ENCODE measurements around the gene SNX27. TPM values are rescaled to one million over a fixed set of nuclear protein-coding genes. Genes with fewer than 3 reads are reported as not detected.
A peak's percentile ranks its signal among the peaks of the same experiment; 100 is the strongest.

The SNX27 gene
- total RNA-seq, 6 experiments from 2014 or later, result 14.9 to 21.4 (median 16.9) TPM

DNA sequence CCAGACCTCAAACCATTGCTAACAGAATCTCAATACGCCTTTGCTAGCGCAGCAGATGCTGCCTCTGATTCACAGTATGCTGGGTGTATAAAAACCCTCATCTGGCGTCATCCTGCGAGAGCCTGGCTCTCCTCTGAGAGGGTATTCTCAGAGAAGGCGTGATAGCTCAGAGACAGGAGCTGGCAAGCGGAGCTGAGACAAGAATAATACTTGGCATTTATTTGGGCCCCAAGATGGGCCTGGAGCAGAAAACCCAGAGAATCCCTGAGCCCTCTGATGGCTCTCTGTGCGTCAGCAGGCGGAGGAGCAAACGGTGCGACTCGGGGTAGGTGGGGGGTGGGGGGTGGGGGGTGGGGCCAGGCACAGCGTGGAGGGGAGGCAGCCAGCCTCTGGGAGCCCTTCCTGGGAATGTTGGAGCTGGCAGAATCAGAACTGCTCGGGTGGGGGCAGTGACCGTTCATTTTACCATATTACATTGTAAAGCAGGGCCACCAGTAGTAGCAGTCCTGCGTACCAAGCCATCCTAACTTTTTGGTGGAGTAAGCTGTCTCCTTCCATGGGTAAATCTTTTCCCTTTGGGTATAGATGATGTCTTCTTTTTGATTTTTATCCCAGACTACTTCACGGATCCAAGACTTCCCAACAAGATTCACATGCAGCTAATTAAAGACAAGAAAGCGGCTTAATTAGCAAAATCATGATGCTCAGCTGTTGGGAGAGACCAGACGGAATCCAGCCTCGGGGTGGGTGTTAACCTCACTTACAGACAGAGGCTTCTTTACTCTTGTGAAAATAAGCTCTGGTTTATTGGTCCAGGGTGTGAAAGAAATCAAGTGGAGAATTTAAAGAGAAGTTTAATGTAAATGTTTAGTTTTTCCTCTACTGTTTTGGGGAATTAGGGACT is 116.6 kb downstream of the SNX27 start:
- no peak for DNase-seq
- H3K4me1 ChIP-seq, result peaks cover 0 to 16% (median 0%) of the 10 kb centered on the region in 4 donors
- 46% methylated on average over 7 of the region's 19 CpGs for WGBS (ENCODE audit: insufficient coverage, low coverage, low lambda C conversion rate, missing lambda C conversion rate)
- peak in 2 of 4 donors; percentile 17 to 35 for ATAC-seq
- H3K27me3 ChIP-seq, result no peaks in the 10 kb centered on the region
- no peak overlapping the region for H3K4me3 ChIP-seq
- no peaks in the 10 kb centered on the region for H3K9me3 ChIP-seq
- no peaks in the 10 kb centered on the region for H3K36me3 ChIP-seq
- TF ChIP-seq POLR2A (IDR thresholded peaks at IDR 0.05), result no peak
- no peak for TF ChIP-seq CTCF (IDR thresholded peaks at IDR 0.05)
- H3K27ac ChIP-seq, result no peak overlapping the region
- intact Hi-C loops (cut with DNase I), result no loop called here

DNA sequence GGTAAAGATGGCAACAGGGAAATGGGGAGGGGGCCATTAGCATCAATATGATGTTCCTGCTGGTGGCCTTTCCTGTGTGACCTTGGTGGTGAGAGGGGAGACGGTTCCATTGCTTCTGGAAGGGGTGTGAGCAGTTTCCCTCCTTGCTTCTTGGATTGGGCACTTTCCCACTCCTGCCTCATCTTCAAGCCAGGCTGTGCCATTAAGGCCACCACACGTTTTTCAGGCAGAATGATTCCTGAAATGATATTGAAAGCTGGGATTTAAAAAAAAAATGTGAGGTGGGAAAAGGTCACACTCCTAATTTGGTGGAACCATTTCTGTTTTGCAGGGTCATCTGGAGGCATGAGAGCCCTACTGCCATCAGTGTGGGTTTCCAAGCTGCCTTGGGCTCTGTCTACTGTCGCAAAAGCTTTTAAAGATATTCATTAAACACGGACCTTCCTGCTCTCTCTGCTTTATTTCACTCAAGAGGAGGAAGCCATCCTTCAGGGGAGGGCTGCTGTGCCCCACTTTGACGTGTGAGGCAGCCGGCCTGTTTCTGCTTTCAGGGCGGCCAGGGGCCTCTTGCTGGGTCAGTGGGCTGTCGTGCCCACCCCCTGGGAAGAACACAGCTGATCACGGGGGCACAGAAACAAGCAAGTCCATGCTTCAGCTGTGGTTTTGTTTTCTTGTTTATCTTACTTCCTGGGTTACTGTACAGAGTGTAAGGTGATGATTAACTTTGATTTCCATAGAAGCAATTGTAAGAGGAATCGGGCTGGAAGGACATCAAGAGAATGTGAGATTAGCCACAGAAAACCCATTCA is 117.5 kb downstream of the SNX27 start:
- no peak overlapping the region for H3K4me3 ChIP-seq

GRCh38 chr1:151729966-151730291 is 118.1 kb downstream of the SNX27 start:
- H3K27me3 ChIP-seq, result no peaks in the 10 kb centered on the region
- WGBS (ENCODE audit: insufficient coverage, low coverage, low lambda C conversion rate, missing lambda C conversion rate), result 79% methylated on average over 4 of the region's 4 CpGs
- peak in 1 of 4 donors; percentile 39 for ATAC-seq

More for the DNA sequence above, 117.5 kb downstream of the SNX27 start:
- ATAC-seq (peak in 3 of 4 donors; percentile 54 to 79 (median 70)), DNase-seq (no peak)
- H3K27ac ChIP-seq, result no peak overlapping the region
- 27% methylated on average over 6 of the region's 10 CpGs for WGBS (ENCODE audit: insufficient coverage, low coverage, low lambda C conversion rate, missing lambda C conversion rate)
- intact Hi-C loops (cut with DNase I), result no loop called here
- H3K27me3 ChIP-seq, result no peaks in the 10 kb centered on the region
- TF ChIP-seq POLR2A (IDR thresholded peaks at IDR 0.05) (no peak), CTCF (IDR thresholded peaks at IDR 0.05) (no peak)
- H3K4me1 ChIP-seq, result peaks cover 0 to 15% (median 0%) of the 10 kb centered on the region in 4 donors
- H3K36me3 ChIP-seq, result no peaks in the 10 kb centered on the region
- H3K9me3 ChIP-seq, result no peaks in the 10 kb centered on the region

More at GRCh38 chr1:151729966-151730291, 118.1 kb downstream of the SNX27 start:
- Histone ChIP-seq H3K9me3 (no peaks in the 10 kb centered on the region), H3K4me3 (no peak overlapping the region), H3K4me1 (peaks cover 0 to 15% (median 0%) of the 10 kb centered on the region in 4 donors), H3K36me3 (no peaks in the 10 kb centered on the region), H3K27ac (no peak overlapping the region)
- intact Hi-C loops (cut with DNase I), result loop anchor here in 1 of 2 donors (10.0 kb wide), 1 partner anchor 135 kb away; no protein-coding TSS in a partner anchor
- TF ChIP-seq CTCF (IDR thresholded peaks at IDR 0.05), result no peak
- TF ChIP-seq POLR2A (IDR thresholded peaks at IDR 0.05), result no peak
- DNase-seq, result no peak

All from right lobe of liver (tissue), 6 donors.